ENCODE measurements around the gene TUBG1.

TUBG1 gene

GRCh38 chr17:42609182-42609813 lies at the start of gene TUBG1, which contains the start of gene RETREG3:
TUBG1 (plus strand) TSS chr17:42609683; CDS start chr17:42609738, 55 bp downstream.
RETREG3 (minus strand) TSS chr17:42609374; CDS start chr17:42609324, 50 bp downstream.
- DNase-seq = peak; percentile 99

DNA sequence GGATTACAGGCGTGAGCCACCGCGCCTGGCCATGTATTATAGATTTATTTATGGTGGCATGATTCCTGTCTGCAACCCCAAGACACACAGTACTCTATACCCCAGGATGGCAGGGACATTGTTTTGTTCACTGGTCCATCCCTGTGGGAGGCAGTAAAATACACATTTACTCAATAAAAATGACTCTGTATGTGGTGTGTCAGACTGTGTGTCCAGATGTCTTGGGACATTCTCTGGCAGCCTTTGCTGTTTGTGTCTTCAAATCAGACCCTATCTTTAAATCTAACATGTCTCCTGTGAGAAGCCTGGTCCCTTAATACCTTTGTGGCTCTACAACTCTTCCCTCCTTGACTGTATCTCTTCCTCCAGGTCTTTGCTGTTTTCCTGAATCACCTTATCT lies 49.2 kb upstream of the TUBG1 start:
- no peak for DNase-seq

- DNase-seq = peak; percentile 92
These were observed 47.5 kb upstream of the TUBG1 start, which contains the start of gene COASY for GRCh38 chr17:42561897-42562387. COASY (plus strand) TSS chr17:42562148; CDS start chr17:42562623, 475 bp downstream.

GRCh38 chr17:42562388-42563142 lies 46.9 kb upstream of the TUBG1 start:
- no peak for DNase-seq

- DNase-seq = no peak
These were observed 46.4 kb upstream of the TUBG1 start for GRCh38 chr17:42563143-42563509.

- DNase-seq = no peak
These were observed 45.9 kb upstream of the TUBG1 start for GRCh38 chr17:42563543-42563942.

- DNase-seq = no peak
These were observed 45.5 kb upstream of the TUBG1 start for GRCh38 chr17:42563950-42564349.

DNA sequence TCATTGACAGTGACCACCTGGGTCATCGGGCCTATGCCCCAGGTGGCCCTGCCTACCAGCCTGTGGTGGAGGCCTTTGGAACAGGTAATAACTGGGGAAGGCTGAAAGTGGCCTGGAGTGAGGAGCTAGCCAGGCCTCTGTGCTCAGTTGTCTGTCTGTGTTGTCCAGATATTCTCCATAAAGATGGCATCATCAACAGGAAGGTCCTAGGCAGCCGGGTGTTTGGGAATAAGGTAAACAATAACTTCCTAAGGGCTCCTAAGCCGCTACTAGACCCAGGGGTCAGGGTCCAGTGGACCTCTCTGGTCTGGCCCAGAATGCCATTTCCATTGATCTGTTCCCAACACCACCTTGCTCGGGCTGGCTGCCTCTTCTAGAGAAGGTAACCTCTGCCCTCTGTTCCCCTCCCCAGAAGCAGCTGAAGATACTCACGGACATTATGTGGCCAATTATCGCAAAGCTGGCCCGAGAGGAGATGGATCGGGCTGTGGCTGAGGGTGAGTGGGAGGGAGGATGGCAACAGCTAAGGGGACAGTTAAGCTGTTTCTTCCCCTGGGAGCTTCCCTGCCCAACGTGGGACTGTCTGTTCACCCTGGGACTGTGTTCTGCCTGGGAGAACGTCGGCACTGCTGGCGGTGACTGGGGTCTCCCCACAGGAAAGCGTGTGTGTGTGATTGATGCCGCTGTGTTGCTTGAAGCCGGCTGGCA lies 44.5 kb upstream of the TUBG1 start:
- no peak for DNase-seq

DNA sequence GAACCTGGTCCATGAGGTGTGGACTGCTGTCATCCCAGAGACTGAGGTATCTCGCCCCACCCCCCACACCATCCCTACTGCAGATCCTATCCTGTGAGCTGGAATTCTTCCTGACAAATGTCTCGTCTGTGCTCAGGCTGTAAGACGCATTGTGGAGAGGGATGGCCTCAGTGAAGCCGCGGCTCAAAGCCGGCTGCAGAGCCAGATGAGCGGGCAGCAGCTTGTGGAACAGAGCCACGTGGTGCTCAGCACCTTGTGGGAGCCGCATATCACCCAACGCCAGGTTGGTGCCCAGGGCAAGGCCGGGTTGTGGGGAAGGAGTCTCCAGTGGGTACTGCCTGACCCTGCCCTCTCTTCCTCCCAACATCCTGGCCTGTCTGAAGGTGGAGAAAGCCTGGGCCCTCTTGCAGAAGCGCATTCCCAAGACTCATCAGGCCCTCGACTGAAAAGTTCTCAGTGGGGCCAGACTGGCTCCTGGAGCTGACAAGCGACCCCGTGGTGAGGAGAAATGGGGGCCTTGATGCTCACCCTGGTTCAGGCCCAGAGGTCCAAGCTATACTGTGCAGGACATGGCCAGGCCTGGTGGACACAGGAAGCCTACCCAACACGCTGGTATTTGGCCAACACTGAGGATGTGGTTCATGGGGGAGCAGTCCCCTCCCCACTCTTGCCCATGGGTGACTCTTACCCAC lies 43.8 kb upstream of the TUBG1 start:
- DNase-seq = no peak

DNA sequence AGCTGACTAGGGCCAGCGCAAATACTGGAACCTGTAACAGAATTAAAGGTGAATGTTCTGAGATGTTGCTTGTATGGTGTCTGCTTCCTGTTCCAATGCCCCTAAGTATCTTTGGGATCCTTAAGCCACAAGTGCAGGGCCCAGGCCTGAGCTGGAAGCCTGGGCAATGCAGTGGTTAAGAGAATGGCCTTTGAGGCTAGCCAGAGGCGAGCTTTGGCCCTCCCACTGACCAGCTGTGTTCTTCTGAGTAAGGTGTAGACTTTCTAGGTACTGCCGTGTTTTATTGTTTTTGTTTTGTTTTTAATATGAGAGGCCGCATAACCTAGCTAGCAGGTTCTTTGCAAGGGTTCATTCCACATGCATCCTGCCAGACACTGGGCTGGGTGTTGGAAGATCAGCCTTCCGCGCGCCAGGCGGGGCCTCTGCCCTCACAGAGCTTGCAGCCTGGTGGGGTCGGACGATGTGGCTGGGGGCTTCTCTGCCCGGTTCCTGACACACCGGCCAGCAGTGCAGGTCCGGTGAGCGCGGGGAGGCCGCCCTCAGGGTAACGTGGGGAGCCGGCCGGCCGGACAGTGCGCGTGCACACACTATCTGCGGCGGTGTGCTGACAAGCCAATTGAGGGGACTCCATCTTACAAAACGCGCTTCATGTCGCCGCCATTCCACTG lies 43.1 kb upstream of the TUBG1 start:
- no peak for DNase-seq

- DNase-seq = peak; percentile 92
These were observed 42.5 kb upstream of the TUBG1 start, which contains the start of gene MLX for GRCh38 chr17:42566883-42567573. MLX (plus strand) TSS chr17:42567100; CDS start chr17:42567125, 25 bp downstream.

DNA sequence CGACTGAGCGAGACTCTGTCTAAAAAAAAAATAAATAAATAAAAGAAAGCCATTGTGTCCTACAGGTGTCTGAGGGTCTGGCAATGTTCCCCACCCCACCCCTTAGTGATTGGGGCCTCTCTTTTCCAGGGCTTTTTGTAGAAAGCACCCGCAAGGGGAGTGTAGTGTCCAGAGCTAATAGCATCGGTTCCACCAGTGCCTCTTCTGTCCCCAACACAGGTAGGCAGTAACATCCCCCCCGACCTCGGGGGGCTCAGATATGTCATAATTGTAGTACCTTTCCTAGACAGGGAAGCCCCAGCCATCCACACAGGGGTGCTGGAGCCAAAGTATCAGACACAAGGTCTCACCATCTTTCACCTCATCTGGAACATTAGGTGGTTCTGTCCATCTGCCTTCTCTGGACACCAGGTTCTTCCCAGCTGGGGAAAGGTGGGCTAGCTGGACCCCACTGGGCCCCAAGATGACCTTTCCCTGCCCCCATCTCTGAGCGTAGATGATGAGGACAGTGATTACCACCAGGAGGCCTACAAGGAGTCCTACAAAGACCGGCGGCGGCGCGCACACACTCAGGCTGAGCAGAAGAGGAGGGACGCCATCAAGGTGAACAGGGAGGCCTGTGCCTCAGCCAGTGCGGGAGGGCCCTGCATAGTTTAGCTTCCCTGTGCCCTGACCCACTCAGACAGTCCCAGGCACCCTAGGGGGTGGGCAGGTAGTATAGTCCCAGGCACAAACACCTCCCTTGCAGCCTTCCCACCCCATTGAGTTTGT lies 41.0 kb upstream of the TUBG1 start:
- DNase-seq = no peak

DNA sequence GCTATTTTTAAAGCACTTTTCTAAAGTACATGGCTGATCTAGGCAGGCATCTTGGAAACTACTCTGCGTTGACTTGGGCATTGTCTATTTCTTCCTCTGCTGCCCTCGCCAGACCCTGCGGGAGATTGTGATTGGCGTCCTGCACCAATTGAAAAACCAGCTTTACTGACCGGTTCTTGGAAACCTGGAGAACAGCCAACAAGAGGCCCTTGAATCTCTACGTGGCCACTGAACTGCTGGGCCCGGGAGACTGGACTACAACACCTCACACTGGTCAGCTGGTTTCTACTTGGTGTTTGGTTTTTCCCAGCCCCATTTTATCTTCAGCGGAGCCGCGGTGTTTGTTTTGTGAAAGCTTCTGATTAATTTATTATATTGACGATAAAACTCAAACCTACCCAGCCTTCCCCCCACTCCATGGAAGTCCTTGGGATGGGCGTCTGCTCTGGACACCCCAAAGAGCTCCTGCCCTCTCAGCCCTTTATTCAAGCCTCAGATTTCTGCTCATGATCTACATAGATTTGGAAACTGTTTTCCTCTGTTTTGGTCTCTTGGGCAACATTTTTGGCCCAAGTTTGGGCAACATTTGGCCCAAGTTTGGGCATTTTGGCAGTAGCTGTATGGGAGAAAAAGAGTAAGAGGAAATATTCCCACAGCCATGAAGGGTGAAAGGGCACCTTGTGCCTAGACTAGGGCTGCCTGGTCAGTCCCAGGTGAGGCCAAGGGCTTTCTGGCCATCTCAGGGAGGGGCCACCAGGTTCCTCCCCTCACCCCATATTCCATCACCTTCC lies 37.9 kb upstream of the TUBG1 start:
- DNase-seq = no peak

GRCh38 chr17:42573095-42573494 lies 36.4 kb upstream of the TUBG1 start:
- no peak for DNase-seq

DNA sequence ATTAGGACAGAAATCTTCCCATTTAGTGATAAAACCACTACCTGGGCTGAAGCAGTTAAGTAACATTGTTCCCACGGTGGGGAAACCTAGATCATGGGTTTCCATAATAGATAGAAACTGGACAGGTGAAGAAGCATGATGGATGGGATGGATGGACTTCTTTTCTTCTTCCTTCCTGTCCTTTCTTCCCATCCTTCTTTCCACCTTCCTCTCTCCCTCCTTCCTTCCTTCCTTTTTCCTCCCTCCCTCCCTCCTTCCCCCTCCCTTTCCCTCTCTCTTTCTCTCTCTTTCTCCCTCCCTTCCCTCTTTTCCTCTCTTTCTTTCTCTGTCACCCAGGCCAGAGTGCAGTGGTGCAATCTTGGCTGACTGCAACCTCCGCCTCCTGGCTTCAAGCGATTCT lies 35.0 kb upstream of the TUBG1 start:
- no peak for DNase-seq

DNA sequence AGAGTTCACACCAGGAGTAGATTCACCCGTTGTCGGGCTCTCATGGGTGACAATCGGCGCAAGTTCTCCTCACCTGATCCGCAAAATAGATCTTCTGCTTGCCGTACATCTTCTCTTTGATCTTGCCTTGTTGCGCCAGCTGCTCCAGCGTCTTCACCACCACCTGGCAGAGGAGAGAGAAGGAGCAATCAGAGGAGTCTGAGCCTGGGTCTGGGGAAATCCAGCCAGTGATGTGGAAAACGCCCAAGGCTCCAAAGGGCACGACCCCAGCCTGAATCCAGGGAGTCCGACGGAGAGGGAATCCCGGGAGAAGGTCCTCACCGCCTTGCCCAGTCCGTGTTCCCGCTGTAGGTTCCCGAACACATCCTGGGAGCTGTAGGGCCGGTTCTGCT lies 32.3 kb upstream of the TUBG1 start:
- DNase-seq = no peak

GRCh38 chr17:42577532-42578281 lies 31.8 kb upstream of the TUBG1 start, which contains the start of gene PSMC3IP:
PSMC3IP (minus strand) TSS chr17:42577729; CDS start chr17:42577686, 43 bp downstream.
- DNase-seq = peak; percentile 92

- DNase-seq = peak; percentile 66
These were observed 31.1 kb upstream of the TUBG1 start for GRCh38 chr17:42578282-42578869.
